ENCODE data around the gene DDX1. TPM values are rescaled to one million over a fixed set of nuclear protein-coding genes. Genes with fewer than 3 reads are reported as not detected.

DDX1 gene
- total RNA-seq, 1 donor from 2014 or later: 89.9 TPM

- DNase-seq (ENCODE audit: low spot score): no peak
- H3K27me3 Mint-ChIP-seq (ENCODE audit: low read depth): no peaks in the 10 kb centered on the region
- peaks cover 45% of the 10 kb centered on the region for H3K36me3 Mint-ChIP-seq (ENCODE audit: low read depth)
- no peak overlapping the region for H3K4me3 Mint-ChIP-seq (ENCODE audit: unreplicated experiment)
- no peaks in the 10 kb centered on the region for H3K9me3 Mint-ChIP-seq (ENCODE audit: low read depth)
- TF ChIP-seq, protein P1, sequence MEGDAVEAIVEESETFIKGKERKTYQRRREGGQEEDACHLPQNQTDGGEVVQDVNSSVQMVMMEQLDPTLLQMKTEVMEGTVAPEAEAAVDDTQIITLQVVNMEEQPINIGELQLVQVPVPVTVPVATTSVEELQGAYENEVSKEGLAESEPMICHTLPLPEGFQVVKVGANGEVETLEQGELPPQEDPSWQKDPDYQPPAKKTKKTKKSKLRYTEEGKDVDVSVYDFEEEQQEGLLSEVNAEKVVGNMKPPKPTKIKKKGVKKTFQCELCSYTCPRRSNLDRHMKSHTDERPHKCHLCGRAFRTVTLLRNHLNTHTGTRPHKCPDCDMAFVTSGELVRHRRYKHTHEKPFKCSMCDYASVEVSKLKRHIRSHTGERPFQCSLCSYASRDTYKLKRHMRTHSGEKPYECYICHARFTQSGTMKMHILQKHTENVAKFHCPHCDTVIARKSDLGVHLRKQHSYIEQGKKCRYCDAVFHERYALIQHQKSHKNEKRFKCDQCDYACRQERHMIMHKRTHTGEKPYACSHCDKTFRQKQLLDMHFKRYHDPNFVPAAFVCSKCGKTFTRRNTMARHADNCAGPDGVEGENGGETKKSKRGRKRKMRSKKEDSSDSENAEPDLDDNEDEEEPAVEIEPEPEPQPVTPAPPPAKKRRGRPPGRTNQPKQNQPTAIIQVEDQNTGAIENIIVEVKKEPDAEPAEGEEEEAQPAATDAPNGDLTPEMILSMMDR (IDR thresholded peaks at IDR 0.05): no peak
- H3K4me1 Mint-ChIP-seq (ENCODE audit: low read depth): no peaks in the 10 kb centered on the region
- H3K27ac Mint-ChIP-seq (ENCODE audit: unreplicated experiment): no peak overlapping the region
Observed at GRCh38 chr2:15602393-15602792, 10.7 kb downstream of the DDX1 start.

GRCh38 chr2:15603044-15603765 is 11.5 kb downstream of the DDX1 start:
- no peak overlapping the region for H3K4me3 Mint-ChIP-seq (ENCODE audit: unreplicated experiment)
- no peaks in the 10 kb centered on the region for H3K9me3 Mint-ChIP-seq (ENCODE audit: low read depth)
- H3K27ac Mint-ChIP-seq (ENCODE audit: unreplicated experiment): no peak overlapping the region
- no peaks in the 10 kb centered on the region for H3K27me3 Mint-ChIP-seq (ENCODE audit: low read depth)
- no peak for DNase-seq (ENCODE audit: low spot score)
- H3K36me3 Mint-ChIP-seq (ENCODE audit: low read depth): peaks cover 47% of the 10 kb centered on the region
- no peaks in the 10 kb centered on the region for H3K4me1 Mint-ChIP-seq (ENCODE audit: low read depth)
- TF ChIP-seq, protein P1 (IDR thresholded peaks at IDR 0.05): no peak

DNA sequence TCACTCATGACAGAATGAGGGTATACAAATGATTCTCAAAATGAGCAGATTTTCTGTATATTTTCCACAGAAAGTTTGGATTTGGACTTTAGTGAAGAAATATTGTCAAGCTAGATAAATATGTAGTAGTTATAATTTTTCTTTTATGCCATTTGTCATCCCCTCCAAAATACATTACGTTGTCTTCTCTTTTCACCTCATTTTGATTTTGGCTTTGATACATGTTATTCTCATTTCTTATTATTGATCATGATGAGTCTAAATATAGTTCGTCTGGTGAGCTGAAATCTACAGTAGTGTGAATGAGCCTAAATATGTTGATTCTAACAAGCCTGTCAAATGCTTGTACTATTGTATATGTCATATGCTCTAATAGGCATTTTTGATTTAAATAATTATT is 12.3 kb downstream of the DDX1 start:
- Mint-ChIP-seq H3K9me3 (ENCODE audit: low read depth) (no peaks in the 10 kb centered on the region), H3K4me1 (ENCODE audit: low read depth) (no peaks in the 10 kb centered on the region), H3K4me3 (ENCODE audit: unreplicated experiment) (no peak overlapping the region), H3K36me3 (ENCODE audit: low read depth) (peaks cover 46% of the 10 kb centered on the region), H3K27me3 (ENCODE audit: low read depth) (no peaks in the 10 kb centered on the region), H3K27ac (ENCODE audit: unreplicated experiment) (no peak overlapping the region)
- TF ChIP-seq, protein P1 (IDR thresholded peaks at IDR 0.05): no peak
- no peak for DNase-seq (ENCODE audit: low spot score)

DNA sequence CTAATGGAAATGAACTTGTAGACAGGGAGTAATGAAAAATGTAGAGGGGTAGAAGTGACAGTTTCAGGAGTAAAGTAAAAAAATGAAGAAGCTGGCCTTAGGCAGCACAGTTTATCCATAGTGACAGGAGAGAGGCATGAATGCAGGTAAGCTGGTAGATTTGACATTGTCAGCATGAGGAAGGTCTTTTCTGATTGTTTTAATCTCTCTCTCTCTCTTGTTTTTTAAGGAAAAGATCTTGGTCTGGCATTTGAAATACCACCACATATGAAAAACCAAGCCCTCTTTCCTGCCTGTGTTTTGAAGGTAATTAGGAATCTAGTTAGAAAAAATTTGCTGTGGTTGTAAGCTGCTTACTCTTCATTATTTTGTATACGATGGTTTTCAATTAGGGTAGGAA is 14.1 kb downstream of the DDX1 start:
- Mint-ChIP-seq H3K27me3 (ENCODE audit: low read depth) (no peaks in the 10 kb centered on the region), H3K9me3 (ENCODE audit: low read depth) (no peaks in the 10 kb centered on the region), H3K4me1 (ENCODE audit: low read depth) (no peaks in the 10 kb centered on the region), H3K27ac (ENCODE audit: unreplicated experiment) (no peak overlapping the region), H3K36me3 (ENCODE audit: low read depth) (peaks cover 47% of the 10 kb centered on the region), H3K4me3 (ENCODE audit: unreplicated experiment) (no peak overlapping the region)
- TF ChIP-seq, protein P1 (IDR thresholded peaks at IDR 0.05): no peak
- DNase-seq (ENCODE audit: low spot score): no peak

DNA sequence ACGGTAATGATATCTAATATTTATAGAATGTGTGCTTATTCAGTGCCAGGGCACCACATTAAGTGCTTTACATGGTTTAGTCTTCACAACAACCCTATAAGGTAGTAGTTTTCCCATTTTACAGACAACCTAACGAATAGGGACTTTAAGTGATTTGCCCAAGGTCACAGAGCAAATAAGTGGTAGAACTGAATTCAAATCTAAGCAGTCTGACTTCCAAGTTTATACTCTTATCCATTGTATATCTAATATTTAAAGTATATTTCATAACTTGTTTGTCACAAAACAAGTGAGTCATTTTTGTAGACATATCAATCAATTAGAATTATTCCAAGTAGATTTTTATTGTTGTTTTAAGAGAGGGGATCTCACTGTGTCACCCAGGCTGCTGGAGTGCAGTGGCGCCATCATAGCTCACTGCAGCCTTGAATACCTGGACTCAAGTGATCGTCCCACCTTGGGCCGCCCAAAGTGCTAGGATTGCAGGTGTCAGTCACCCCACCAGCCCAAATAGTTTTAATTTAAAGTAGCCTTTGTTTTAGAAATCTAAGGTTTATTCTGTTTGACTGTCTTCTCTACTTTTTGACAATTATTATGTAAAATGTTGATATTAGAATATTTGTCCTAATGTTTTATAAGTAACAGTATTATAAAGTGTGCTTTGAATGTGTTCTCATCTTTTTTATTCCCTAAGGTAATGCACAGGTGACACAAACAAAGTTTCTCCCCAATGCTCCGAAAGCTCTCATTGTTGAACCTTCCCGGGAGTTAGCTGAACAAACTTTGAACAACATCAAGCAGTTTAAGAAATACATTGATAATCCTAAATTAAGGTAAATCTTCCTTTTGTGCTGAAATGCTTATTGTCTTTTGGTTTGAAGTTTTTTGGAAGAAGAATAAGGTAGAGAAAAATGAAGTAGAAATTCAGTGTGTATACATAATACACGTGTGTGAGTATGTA is 15.1 kb downstream of the DDX1 start:
- Mint-ChIP-seq H3K4me1 (ENCODE audit: low read depth) (no peaks in the 10 kb centered on the region), H3K27me3 (ENCODE audit: low read depth) (no peaks in the 10 kb centered on the region), H3K4me3 (ENCODE audit: unreplicated experiment) (no peak overlapping the region), H3K36me3 (ENCODE audit: low read depth) (peaks cover 40% of the 10 kb centered on the region), H3K27ac (ENCODE audit: unreplicated experiment) (no peak overlapping the region), H3K9me3 (ENCODE audit: low read depth) (no peaks in the 10 kb centered on the region)
- TF ChIP-seq, protein P1 (IDR thresholded peaks at IDR 0.05): no peak
- no peak for DNase-seq (ENCODE audit: low spot score)

Measured in chondrocyte (in vitro differentiated cells).